ENCODE measurements around the gene BRPF3. TPM values are rescaled to one million over a fixed set of nuclear protein-coding genes. Genes with fewer than 3 reads are reported as not detected.

Gene BRPF3
- total and polyA plus RNA-seq, 2 donors (not counting 3 experiments of a cell fraction or from before 2014, with no cell fraction given), result 30.5 to 35.7 TPM

- H3K4me1 ChIP-seq (ENCODE audit: control insufficient read depth, extremely low read depth, insufficient read depth, low read length), result peaks cover 7% of the 10 kb centered on the region
- intact Hi-C loops (cut with micrococcal nuclease), result no loop called here
- H3K4me2 ChIP-seq (ENCODE audit: insufficient read depth, low read length), result no peak overlapping the region
Observed at GRCh38 chr6:36266913-36267644, 70.5 kb downstream of the BRPF3 start.

More at GRCh38 chr6:36266913-36267644, 70.5 kb downstream of the BRPF3 start:
- BruUV-seq (replicated peaks), result no TSS peak
- H3K27ac ChIP-seq (ENCODE audit: insufficient read depth, low read depth, low read length), result no peak overlapping the region
- H3K9me3 ChIP-seq (replicated peaks; ENCODE audit: control insufficient read depth, insufficient read depth, low read length), result peaks cover 1% of the 10 kb centered on the region
- H3K9me1 ChIP-seq (replicated peaks; ENCODE audit: control insufficient read depth, extremely low read depth, insufficient read depth, low read length), result no peaks in the 10 kb centered on the region
- TF ChIP-seq, protein P1, sequence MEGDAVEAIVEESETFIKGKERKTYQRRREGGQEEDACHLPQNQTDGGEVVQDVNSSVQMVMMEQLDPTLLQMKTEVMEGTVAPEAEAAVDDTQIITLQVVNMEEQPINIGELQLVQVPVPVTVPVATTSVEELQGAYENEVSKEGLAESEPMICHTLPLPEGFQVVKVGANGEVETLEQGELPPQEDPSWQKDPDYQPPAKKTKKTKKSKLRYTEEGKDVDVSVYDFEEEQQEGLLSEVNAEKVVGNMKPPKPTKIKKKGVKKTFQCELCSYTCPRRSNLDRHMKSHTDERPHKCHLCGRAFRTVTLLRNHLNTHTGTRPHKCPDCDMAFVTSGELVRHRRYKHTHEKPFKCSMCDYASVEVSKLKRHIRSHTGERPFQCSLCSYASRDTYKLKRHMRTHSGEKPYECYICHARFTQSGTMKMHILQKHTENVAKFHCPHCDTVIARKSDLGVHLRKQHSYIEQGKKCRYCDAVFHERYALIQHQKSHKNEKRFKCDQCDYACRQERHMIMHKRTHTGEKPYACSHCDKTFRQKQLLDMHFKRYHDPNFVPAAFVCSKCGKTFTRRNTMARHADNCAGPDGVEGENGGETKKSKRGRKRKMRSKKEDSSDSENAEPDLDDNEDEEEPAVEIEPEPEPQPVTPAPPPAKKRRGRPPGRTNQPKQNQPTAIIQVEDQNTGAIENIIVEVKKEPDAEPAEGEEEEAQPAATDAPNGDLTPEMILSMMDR (IDR thresholded peaks at IDR 0.05; ENCODE audit: extremely low read depth in 1 of 2, insufficient read depth in 1 of 2, low read depth in 1 of 2, low read length in 2 of 2), result no peak
- TF ChIP-seq, protein P2, sequence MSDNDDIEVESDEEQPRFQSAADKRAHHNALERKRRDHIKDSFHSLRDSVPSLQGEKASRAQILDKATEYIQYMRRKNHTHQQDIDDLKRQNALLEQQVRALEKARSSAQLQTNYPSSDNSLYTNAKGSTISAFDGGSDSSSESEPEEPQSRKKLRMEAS (IDR thresholded peaks at IDR 0.05; ENCODE audit: insufficient read depth, insufficient read length), result peak; percentile 33
- TF ChIP-seq EZH2 (IDR thresholded peaks at IDR 0.05; ENCODE audit: borderline replicate concordance, low read depth, low read length, severe bottlenecking), result no peak
- TF ChIP-seq FOS (IDR thresholded peaks at IDR 0.05; ENCODE audit: borderline replicate concordance, insufficient read depth, low read length), result peak; percentile 59
- TF ChIP-seq MYC (IDR thresholded peaks at IDR 0.05; ENCODE audit: low read depth, low read length), result no peak
- peak; percentile 62 for TF ChIP-seq GATA2 (IDR thresholded peaks at IDR 0.05; ENCODE audit: insufficient read depth, insufficient read length, low read depth, low read length)
- no peak for TF ChIP-seq POLR2AphosphoS5 (IDR thresholded peaks at IDR 0.05; ENCODE audit: insufficient read depth, low read depth, low read length)
- TF ChIP-seq JUN (IDR thresholded peaks at IDR 0.05; ENCODE audit: borderline replicate concordance, insufficient read depth, insufficient read length, low read depth), result peak; percentile 35
- no peaks in the 10 kb centered on the region for H3K79me2 ChIP-seq (ENCODE audit: control insufficient read depth, insufficient read depth, low read length)
- H3K27me3 ChIP-seq (ENCODE audit: control insufficient read depth in 2 of 2, insufficient read depth in 2 of 2, low read length in 2 of 2), result peaks cover 3 to 6% of the 10 kb centered on the region in 2 experiments
- dilution Hi-C loops (cut with MboI; ENCODE audit: extremely low pct_ligation_motif_present, low sequenced_read_pairs), result no loop called here
- peak; percentile 49 for DNase-seq (ENCODE audit: low read depth, low spot score)
- H3K4me3 ChIP-seq (replicated peaks in 1 of 3; ENCODE audit: insufficient read depth in 1 of 3, low read depth in 1 of 3, low read length in 3 of 3), result no peak overlapping the region
- POLR2A ChIA-PET, result no interaction called here
- CTCF ChIA-PET, result no interaction called here
- H4K20me1 ChIP-seq (replicated peaks; ENCODE audit: control insufficient read depth, extremely low read depth, insufficient read depth, low read length), result no peaks in the 10 kb centered on the region
- FAIRE-seq, result peak; percentile 90
- H3K9ac ChIP-seq (replicated peaks; ENCODE audit: extremely low read depth, insufficient read depth, low read length), result no peak overlapping the region
- no peaks in the 10 kb centered on the region for H3K36me3 ChIP-seq (ENCODE audit: control insufficient read depth in 2 of 2, extremely low read depth in 1 of 2, insufficient read depth in 2 of 2, low read length in 2 of 2)
- H2AFZ ChIP-seq (ENCODE audit: low read depth, low read length), result no peak overlapping the region

Measured in endothelial cell of umbilical vein (primary cell).